Endothelial cell of umbilical vein (primary cell): ENCODE data around the gene CELA1. TPM values are rescaled to one million over a fixed set of nuclear protein-coding genes. Genes with fewer than 3 reads are reported as not detected.

Experiments
- BruUV-seq: library from RNA; stranded (reverse); fragments of 400-500 nt; replicated peaks from 2 replicates; lab custom pipeline; 2021; lab: Mats Ljungman, UMichigan
- CTCF ChIA-PET: fragments of 300-600, 350-600 bp; sonication (Branson Sonifier 250); formaldehyde crosslinking; loops from one replicate; lab custom pipeline; 2021; ENCODE audit warnings: antibody characterized with exemption, inconsistent platforms; lab: Charles Lee
- POLR2A ChIA-PET: fragments of 300-600, 350-600 bp; sonication (Branson Sonifier 250); formaldehyde crosslinking; loops from one replicate; lab custom pipeline; 2021; ENCODE audit warnings: antibody characterized with exemption, inconsistent platforms; lab: Charles Lee
- DNase-seq: peaks from one replicate; pipeline ENCODE4 v3.0.0-alpha.2; 2011; ENCODE audit warnings: low read depth, low spot score
- FAIRE-seq: peaks from 2 replicates; lab custom pipeline; 2011; peaks lifted over from hg19 to GRCh38; lab: Jason Lieb, UNC
- H2AFZ ChIP-seq: 2 replicates; pipeline ENCODE4 v1.6.0; 2012; ENCODE audit warnings: low read depth, low read length, control low read depth, inconsistent platforms
- H3K27ac ChIP-seq: 2 replicates; pipeline ENCODE4 v1.5.1; 2011; ENCODE audit warnings: low read depth, mild to moderate bottlenecking, control low read depth, low read length, moderate library complexity; ENCODE audit not compliant: insufficient read depth
- H3K27me3 ChIP-seq, 2 experiments: 2 replicates each; pipeline versions ENCODE4 v1.6.0 to v1.6.1; 2011; ENCODE audit warnings: low read length in 2 of 2, mixed read lengths in 1 of 2; ENCODE audit not compliant: control insufficient read depth in 2 of 2, insufficient read depth in 2 of 2
- H3K36me3 ChIP-seq, 2 experiments: 2 replicates in 1 of 2; 3 replicates in 1 of 2; pipeline ENCODE4 v1.5.1; 2011; ENCODE audit warnings: low read length in 2 of 2, mild to moderate bottlenecking in 1 of 2, moderate library complexity in 1 of 2; ENCODE audit not compliant: control insufficient read depth in 2 of 2, insufficient read depth in 2 of 2; ENCODE audit errors: extremely low read depth in 1 of 2
- H3K4me1 ChIP-seq: 3 replicates; pipeline ENCODE4 v1.5.1; 2011; ENCODE audit warnings: mild to moderate bottlenecking, low read length; ENCODE audit not compliant: control insufficient read depth, insufficient read depth; ENCODE audit errors: extremely low read depth
- H3K4me2 ChIP-seq: 2 replicates; pipeline ENCODE4 v1.6.1; 2011; ENCODE audit warnings: low read length, control low read depth, mixed read lengths; ENCODE audit not compliant: insufficient read depth
- H3K4me3 ChIP-seq, 3 experiments: fragments of 200-600 bp in 1 of 3; sonication (generic), shearing (Covaris generic) in 1 of 3; replicated peaks in 1 of 3; 2 replicates each; pipeline ENCODE4 v1.5.1; 2011 to 2016; ENCODE audit warnings: control low read depth in 3 of 3, low read length in 3 of 3, mild to moderate bottlenecking in 2 of 3, inconsistent platforms in 1 of 3, low read depth in 1 of 3, moderate library complexity in 1 of 3; ENCODE audit not compliant: insufficient read depth in 1 of 3
- H3K79me2 ChIP-seq: 2 replicates; pipeline ENCODE4 v1.6.0; 2012; ENCODE audit warnings: low read length, inconsistent platforms; ENCODE audit not compliant: control insufficient read depth, insufficient read depth
- H3K9ac ChIP-seq: replicated peaks from 2 replicates; pipeline ENCODE3; 2011; ENCODE audit warnings: low read length, control low read depth; ENCODE audit not compliant: insufficient read depth; ENCODE audit errors: extremely low read depth
- H3K9me1 ChIP-seq: replicated peaks from 3 replicates; pipeline ENCODE4 v1.6.0; 2011; ENCODE audit warnings: mild to moderate bottlenecking, low read length; ENCODE audit not compliant: control insufficient read depth, insufficient read depth; ENCODE audit errors: extremely low read depth
- H3K9me3 ChIP-seq: replicated peaks from 2 replicates; pipeline ENCODE4 v1.5.1; 2012; ENCODE audit warnings: low read length, inconsistent platforms; ENCODE audit not compliant: control insufficient read depth, insufficient read depth
- H4K20me1 ChIP-seq: replicated peaks from 2 replicates; pipeline ENCODE3; 2011; ENCODE audit warnings: mild to moderate bottlenecking, low read length; ENCODE audit not compliant: control insufficient read depth, insufficient read depth; ENCODE audit errors: extremely low read depth
- EZH2 ChIP-seq: IDR thresholded peaks from 2 replicates; pipeline ENCODE4 v1.6.1; 2012; ENCODE audit warnings: borderline replicate concordance, low read depth, mild to moderate bottlenecking, moderate library complexity, low read length, inconsistent platforms; ENCODE audit not compliant: severe bottlenecking
- FOS ChIP-seq: IDR thresholded peaks from 2 replicates; pipeline ENCODE4 v1.6.1; 2011; ENCODE audit warnings: mild to moderate bottlenecking, low read length, moderate library complexity, borderline replicate concordance; ENCODE audit not compliant: insufficient read depth
- GATA2 ChIP-seq: IDR thresholded peaks from 2 replicates; pipeline ENCODE4 v1.7.0; 2011; ENCODE audit warnings: low read depth, mild to moderate bottlenecking, moderate library complexity, mixed read lengths, low read length; ENCODE audit not compliant: insufficient read length, insufficient read depth
- JUN ChIP-seq: IDR thresholded peaks from 2 replicates; pipeline ENCODE4 v1.6.1; 2011; ENCODE audit warnings: borderline replicate concordance, low read depth; ENCODE audit not compliant: insufficient read length, insufficient read depth
- MAX ChIP-seq: IDR thresholded peaks from 2 replicates; pipeline ENCODE4 v1.6.1; 2011; ENCODE audit not compliant: insufficient read depth, insufficient read length
- MYC ChIP-seq: IDR thresholded peaks from one replicate; pipeline ENCODE4 v1.6.1; 2011; ENCODE audit warnings: mild to moderate bottlenecking, low read depth, low read length
- POLR2A ChIP-seq: IDR thresholded peaks from 2 replicates; pipeline ENCODE4 v1.6.1; 2012; ENCODE audit warnings: low read depth, mild to moderate bottlenecking, control low read depth, low read length
- POLR2AphosphoS5 ChIP-seq: IDR thresholded peaks from 2 replicates; pipeline ENCODE4 v1.6.1; 2012; ENCODE audit warnings: low read depth, mild to moderate bottlenecking, control low read depth, low read length, moderate library complexity; ENCODE audit not compliant: insufficient read depth
- dilution Hi-C: fragments of 300-500 bp; cut with MboI; formaldehyde crosslinking; loops from one replicate; pipeline ENCODE4 v1.15.0; 2019; ENCODE audit warnings: low sequenced_read_pairs; ENCODE audit not compliant: extremely low pct_ligation_motif_present
- intact Hi-C: fragments of 100-400 bp; cut with micrococcal nuclease; formaldehyde crosslinking; loops from one replicate; pipeline ENCODE4 v1.10.0; 2022
- polyA plus RNA-seq, 4 experiments: library from polyadenylated mRNA; depleted of rRNA in 3 of 4; stranded (reverse) in 3 of 4; unstranded in 1 of 4; fragments of >200 nt; gene quantifications; 2 replicates each; pipeline versions ENCODE4 v1.2.1 to v1.2.3, GENCODE V29; 2011 to 2012; ENCODE audit warnings: missing spikeins in 1 of 4
- total RNA-seq: library from RNA; stranded (reverse); gene quantifications from 2 replicates; pipeline ENCODE4 v1.2.3, GENCODE V29; 2021

CELA1 gene
- total and polyA plus RNA-seq, 2 donors (not counting 3 experiments of a cell fraction or from before 2014, with no cell fraction given): not detected

- dilution Hi-C loops (no loop called here), intact Hi-C loops (no loop called here)
- POLR2A ChIA-PET: no interaction called here
- FAIRE-seq (no peak), DNase-seq (no peak)
- no peaks in the 10 kb centered on the region for H4K20me1 ChIP-seq
- no peaks in the 10 kb centered on the region for H3K36me3 ChIP-seq
- no peak overlapping the region for H2AFZ ChIP-seq
- H3K79me2 ChIP-seq: no peaks in the 10 kb centered on the region
- no peak overlapping the region for H3K27ac ChIP-seq
- no TSS peak for BruUV-seq
- no peaks in the 10 kb centered on the region for H3K9me1 ChIP-seq
- TF ChIP-seq POLR2A: no peak
- no peak for TF ChIP-seq JUN
- no peak for TF ChIP-seq MYC
- TF ChIP-seq MAX: no peak
- TF ChIP-seq GATA2: no peak
- TF ChIP-seq EZH2: no peak
- TF ChIP-seq POLR2AphosphoS5: no peak
- TF ChIP-seq FOS: no peak
- no peaks in the 10 kb centered on the region for H3K9me3 ChIP-seq
- H3K27me3 ChIP-seq: no peaks in the 10 kb centered on the region
- H3K4me1 ChIP-seq: no peaks in the 10 kb centered on the region
- no peak overlapping the region for H3K4me2 ChIP-seq
- no peak overlapping the region for H3K4me3 ChIP-seq
- CTCF ChIA-PET: interaction anchor here (2.9 to 3.7 kb wide), 2 partner anchors 125 to 577 kb away, joined by 27 to 35 read pairs; partner anchors contain the start of gene POU6F1
- no peak overlapping the region for H3K9ac ChIP-seq
Measured at GRCh38 chr12:51343201-51343600, 3.3 kb downstream of the CELA1 start.

- dilution Hi-C loops: no loop called here
- Histone ChIP-seq H3K4me2 (no peak overlapping the region), H3K79me2 (no peaks in the 10 kb centered on the region), H3K9me1 (no peaks in the 10 kb centered on the region), H2AFZ (no peak overlapping the region), H3K27me3 (no peaks in the 10 kb centered on the region), H3K4me1 (no peaks in the 10 kb centered on the region), H3K27ac (no peak overlapping the region), H3K9me3 (no peaks in the 10 kb centered on the region), H4K20me1 (no peaks in the 10 kb centered on the region), H3K4me3 (no peak overlapping the region), H3K36me3 (no peaks in the 10 kb centered on the region), H3K9ac (no peak overlapping the region)
- POLR2A ChIA-PET: no interaction called here
- DNase-seq: no peak
- BruUV-seq: no TSS peak
- intact Hi-C loops: no loop called here
- no peak for FAIRE-seq
- TF ChIP-seq FOS (no peak), GATA2 (no peak)
- CTCF ChIA-PET: interaction anchor here (1.3 to 3.7 kb wide), 7 partner anchors 73 to 577 kb away, joined by 3 to 35 read pairs (median 21); partner anchors contain the start of genes POU6F1 and SMAGP
Measured at GRCh38 chr12:51342416-51342815, 4.1 kb downstream of the CELA1 start.
